Kidney capillary endothelial cell (primary cell): ENCODE measurements around the gene CARD14.

ENCODE experiments used
- DNase-seq: peaks from one replicate; pipeline ENCODE4 v3.0.0-alpha.2; 2018; ENCODE audit warnings: low spot score

Gene CARD14

DNA sequence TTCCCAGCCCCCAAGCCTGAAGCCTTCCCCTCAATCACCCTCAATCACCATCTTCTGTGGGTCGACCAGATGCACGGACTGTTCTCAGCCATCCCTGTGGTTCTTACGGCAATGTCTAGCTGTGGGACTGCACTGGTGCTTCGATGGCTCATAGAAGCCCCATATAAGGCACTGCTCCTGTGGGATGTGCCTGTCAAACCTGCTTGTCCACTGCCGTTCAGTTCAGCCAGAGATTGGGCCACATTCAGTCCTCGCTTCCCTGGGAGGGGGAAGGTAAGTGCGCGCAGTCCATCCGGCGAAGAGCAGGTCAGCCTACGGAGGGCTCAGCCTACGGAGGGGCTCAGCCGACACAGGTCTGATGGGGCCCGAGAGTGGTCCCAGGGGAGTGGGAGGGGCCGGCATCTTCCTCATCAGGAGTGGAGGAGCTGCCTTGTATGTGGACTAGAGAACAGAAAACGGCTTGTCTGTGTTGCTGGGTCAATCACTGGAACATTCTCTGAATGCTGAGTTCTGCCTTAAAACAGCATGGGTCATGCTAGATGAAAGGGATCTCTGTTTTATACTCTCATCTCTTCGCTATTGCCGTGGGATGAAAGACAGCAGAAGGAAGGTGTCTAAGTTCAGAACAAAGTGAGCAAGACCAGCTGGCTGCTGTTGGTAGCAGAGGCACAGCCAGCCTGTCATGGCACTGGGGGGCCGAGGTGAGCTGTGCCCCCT lies at the start of gene CARD14:
Gene CARD14 (plus strand): TSS at position 247 of the 717 bp plus-strand sequence. CDS start 11,409 bp downstream, outside the sequence.
- DNase-seq = no peak

DNA sequence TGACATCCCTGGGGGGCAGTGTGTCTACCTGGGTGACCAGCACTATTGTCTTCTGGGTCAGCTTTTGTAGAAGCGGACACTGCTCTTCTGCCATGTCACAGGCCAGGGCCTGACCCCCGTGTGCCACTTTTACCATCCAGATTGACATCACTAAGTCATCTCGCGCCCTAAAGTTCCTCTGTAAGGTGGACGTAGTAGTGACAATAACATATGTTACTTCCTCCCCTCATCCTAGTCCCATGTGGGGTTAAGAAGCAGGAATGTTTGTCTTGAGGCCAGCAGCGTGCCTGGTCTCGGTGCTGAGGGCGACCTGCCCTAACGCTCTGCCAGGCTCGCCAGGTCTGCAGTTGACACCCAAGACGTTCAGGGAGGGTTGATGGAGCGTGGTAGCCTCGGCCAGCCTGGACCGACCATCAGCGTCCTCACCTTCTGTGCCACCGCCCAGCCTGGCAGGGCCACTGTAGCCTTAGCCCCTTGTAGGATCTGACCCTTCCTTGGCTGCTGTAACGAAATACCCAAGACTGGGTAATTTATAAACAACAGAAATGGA lies 47.7 kb upstream of the CARD14 start:
- no peak for DNase-seq

GRCh38 chr17:80122926-80123505 lies 46.8 kb upstream of the CARD14 start:
- DNase-seq = no peak

DNA sequence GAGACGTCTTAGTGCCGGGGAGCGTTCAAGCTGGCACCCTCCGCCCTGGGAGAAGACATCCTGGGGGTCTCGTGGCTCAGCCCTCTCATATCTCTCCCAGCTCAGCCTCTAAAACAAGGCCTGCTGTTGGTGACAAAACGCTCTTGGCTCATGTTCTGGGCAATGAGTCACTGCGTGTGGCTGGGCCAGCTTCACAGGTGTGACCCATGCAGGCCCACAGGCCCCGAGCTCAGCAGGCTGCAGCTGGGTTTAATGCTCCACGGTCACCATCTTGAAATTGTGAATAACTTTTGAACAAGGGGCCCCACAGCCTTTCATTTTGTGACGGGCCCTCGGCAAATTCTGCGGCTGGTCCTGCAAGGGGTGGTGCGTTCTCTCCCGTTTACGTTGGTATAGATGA lies 46.0 kb upstream of the CARD14 start:
- DNase-seq = no peak

DNA sequence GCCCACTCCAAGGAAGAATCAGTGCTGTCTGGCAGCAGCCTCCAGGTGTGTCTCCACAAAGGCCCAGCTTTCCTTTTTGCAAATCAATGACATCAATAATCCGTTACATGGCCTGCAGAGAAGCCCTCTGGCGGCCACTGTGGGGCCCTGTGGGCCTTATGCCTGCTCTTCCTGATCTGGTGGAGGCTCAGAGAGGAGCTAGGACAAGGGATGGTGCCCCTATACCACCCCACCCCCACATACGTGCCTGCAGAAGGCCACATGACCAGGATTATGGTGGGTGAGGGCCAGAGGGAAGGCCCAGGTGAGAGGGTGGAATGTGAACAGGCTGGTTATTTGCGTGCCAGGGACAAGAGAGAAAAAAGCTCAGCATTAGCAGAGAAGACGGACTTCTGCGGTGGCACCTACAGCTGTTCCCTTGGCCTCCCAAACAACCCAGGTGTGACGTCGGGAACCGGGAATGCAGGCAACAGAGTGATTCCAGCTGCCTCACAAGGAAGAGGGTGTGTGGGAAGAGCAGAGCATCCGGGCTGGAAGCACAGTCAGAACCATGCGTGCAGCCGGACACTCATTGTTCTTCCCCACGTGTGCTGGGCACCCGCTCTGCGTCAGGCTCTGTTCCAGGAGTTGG lies 45.4 kb upstream of the CARD14 start:
- no peak for DNase-seq

- no peak for DNase-seq
These were observed 44.0 kb upstream of the CARD14 start for GRCh38 chr17:80125656-80126448.

DNA sequence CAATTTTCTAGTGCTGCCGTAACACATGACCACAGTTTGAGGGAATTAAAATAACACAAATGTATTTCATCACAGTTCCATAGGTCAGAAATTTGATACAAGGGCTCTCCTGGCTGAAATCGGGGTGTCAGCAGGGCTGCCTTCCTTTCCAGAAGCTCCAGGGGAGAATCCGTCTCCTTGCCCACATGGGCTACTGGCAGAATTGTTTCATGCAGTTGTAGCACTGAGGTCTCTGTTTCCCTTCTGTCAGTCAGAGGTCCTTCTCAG lies 43.4 kb upstream of the CARD14 start:
- DNase-seq = no peak

GRCh38 chr17:80129006-80129565 lies 40.7 kb upstream of the CARD14 start:
- DNase-seq = no peak

DNA sequence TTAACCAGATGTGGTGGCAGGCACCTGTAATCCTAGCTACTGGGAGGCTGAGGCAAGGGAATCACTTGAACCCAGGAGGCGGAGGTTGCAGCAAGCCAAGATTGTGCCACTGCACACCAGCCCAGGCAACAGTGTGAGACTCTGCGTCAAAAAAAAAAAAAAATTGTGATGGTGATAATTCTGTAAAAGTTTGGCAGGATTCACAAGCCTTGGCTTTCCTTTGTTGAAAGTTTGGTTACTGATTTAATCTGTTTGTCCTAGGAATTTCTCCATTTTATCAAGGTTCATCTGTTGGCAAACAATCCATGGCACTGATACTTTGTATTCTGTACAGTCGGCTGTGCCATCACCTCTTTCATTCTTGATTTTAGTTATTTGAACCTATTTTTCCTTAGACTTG lies 38.8 kb upstream of the CARD14 start:
- no peak for DNase-seq

- DNase-seq = no peak
These were observed 36.8 kb upstream of the CARD14 start for GRCh38 chr17:80132906-80133625.

DNA sequence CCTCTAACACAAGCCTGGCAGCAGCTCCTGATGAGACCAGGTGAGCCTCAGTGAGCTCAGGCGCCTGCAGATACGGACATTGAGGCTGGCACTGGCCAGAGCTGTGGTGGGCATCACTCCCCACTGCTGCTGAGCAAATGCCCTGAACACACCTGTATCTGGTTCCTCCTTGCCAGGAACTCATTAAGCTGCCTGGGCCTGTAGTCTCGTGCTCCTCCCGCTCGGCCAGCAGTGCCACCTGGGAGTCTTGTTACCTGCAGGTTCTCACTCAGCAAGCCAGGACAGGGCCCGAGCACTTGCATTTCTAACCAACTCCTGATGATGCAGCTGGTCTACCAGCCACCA lies 36.2 kb upstream of the CARD14 start:
- no peak for DNase-seq

DNA sequence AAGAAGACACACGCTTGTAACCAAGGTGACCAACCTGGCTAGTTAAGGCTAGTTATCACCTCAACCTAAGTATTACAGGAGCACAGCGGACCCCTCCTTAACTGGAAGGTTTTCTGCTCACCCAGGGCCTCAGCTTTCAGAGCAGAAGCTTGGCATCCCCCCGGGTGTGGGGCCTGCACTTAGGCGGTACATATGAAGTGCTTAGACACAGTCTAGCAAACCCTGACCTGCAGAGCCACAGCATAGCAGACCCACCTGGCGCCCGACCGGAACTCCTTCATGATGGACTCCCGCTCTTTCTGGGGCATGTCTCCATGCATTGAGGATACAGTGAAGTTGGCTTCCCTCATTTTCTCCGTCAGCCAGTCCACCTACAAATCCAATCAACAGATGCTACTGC lies 32.7 kb upstream of the CARD14 start:
- no peak for DNase-seq

DNA sequence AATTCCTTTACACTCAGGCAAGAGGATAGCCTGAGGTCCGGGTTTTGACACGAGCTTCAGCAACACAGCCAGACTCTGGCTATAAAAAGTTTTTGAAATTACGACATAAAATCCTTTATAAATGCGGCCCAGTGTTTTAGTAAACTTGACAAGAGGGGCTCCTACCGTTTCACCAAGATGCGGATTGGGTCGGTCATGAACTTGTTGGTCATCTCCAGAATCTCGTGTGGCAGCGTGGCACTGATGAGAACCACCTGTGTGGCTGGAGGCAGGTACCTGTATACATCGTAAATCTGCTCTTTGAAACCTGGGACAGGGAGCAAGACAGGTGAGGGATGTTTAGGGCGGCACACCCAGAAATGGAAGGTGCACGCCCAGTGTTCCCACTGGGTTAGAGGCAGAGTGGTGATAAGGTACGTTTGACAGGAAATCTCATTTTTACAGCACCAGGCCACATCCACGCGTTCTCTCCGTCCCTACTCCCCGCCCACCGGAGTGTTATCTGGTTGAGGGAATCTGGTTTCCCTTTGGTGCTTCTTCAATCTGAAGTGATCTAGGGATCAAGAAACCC lies 30.9 kb upstream of the CARD14 start:
- DNase-seq = no peak

DNA sequence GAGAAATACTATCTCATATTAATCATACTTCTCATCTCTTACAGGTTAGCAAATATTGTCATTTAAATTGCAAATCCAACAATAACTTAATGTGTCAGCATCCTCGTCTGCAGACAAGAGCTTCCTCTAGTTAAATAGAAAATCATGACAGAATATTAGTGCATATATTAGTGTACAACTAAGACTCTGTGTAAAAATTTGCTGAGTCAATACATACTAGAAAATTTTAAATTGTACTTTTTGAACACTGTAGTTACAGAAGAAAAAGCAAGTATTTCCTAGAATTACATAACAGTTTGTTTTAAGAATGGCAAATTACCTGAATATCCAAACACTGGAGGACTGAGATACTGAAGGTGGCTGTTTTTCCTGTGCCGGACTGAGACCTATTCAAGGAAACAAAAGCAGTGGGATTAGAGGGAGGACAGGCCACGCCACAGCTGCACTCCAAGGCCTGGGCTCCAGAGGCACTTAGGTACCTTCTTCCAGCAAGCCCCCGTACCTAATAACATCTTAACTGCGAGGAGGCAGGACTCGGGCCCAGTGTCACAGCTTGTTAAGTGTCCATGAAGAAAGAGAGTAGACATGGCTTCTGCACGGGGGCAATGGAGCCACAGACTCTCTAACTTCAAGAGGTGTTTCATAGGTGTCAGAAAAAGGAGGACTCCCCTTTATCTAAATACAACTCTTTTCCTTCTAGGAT lies 28.2 kb upstream of the CARD14 start:
- DNase-seq = no peak

GRCh38 chr17:80142929-80143328 lies 26.9 kb upstream of the CARD14 start:
- DNase-seq = no peak

DNA sequence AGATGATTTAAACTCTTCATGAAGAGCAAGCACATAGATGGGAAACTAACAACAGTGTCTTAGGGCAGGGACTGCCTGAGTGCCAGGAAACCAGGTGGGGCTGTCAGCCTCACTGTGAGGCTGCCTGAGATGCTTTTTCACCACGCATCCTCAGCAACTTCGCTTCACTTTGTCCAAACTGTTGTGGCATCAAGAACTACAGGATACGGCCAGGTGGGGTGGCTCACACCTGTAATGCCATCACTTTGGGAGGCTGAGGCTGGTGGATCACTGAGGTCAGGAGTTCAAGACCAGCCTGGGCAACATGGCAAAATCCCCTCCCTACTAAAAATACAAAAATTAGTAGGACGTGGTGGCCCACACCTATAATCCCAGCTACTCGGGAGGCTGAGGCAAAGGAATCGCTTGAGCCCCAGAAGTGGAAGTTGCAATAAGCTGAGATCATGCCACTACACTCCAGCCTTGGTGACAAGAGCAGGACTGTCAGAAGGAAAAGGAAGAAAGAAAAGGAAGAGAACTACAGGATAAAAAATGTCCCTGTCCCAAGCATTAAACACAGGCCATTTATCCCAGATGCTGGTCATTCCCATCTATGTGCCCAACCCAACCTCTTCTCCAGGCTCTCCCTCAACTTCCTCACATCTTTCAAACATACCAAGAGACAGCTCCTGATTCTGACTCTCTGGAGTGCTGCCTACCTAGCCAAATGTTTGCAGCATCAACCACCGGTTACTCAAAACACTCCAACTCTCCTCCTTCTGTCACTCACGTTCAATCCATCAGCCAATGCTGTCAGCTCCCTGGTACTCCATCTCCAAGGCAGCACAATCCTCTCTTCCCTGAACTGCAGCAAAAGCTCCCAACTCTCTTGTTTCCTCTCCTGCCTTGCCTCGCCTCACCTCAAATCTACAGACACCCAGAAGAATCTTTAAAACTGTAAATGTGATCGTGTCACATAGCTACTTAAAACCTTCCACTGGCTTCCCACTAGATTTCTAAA lies 24.5 kb upstream of the CARD14 start:
- DNase-seq = no peak

DNA sequence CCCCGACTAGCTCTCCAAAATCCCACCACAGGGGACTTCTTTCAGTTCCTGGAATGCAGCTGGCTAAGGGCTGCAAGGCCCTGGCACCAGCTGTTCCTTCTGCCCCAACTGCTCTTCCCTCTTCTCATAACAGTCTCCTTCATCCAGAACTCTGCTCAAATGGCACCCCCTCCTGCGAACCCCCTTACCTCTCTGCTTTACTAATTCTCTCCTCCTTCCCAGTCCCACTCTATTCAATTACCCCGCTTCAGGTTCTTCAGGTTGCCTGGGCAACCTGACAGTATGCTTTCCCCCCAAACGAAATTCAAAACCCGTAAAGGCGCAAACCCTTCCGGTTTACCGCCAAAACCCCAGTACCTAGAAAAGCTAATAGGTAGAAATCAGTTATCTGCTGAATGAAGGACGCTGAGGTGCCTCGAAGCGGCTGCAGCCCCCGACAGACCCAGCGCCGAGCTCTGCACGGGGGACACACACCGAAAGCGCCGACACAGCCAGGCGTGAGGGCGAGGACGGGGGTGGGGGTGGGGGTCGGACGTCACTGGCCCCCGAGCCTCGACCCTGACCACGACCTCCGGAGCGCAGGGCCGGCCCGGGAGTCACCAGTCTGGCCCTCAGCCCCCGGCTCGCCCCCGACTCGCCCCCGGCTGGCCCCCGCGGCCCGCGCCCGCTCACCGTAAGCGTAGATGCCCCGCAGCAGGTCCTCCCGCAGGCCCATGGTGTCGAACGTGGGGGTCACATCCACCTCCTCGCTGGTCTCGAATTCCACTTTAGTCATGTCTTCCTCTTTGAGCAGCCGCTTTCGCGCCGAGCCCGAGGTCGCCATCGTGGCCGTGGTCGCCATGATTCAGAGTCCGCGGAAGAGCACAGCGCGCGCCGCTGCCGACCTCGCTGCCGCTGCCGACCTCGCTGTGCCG lies 23.5 kb upstream of the CARD14 start:
- no peak for DNase-seq

- DNase-seq = peak; percentile 97
These were observed 22.6 kb upstream of the CARD14 start, which contains the start of gene EIF4A3 for GRCh38 chr17:80147035-80147822. TSS of gene EIF4A3 (minus strand) at chr17:80147128. CDS start at chr17:80146961, 167 bp downstream.
